GM23248 (cell line): ENCODE data around the gene RAI1. TPM values are rescaled to one million over a fixed set of nuclear protein-coding genes. Genes with fewer than 3 reads are reported as not detected.

ENCODE experiments used
- DNase-seq: peaks from one replicate; pipeline ENCODE4 v3.0.0-alpha.2; 2015
- H2AFZ ChIP-seq: fragments of 200-600 bp; sonication (generic); 2 replicates; pipeline ENCODE4 v1.6.1; 2016; ENCODE audit warnings: antibody characterized with exemption
- H3F3A ChIP-seq: fragments of 200-600 bp; sonication (generic); 2 replicates; pipeline ENCODE4 v1.6.1; 2016; ENCODE audit warnings: mild to moderate bottlenecking, antibody characterized with exemption, mixed run types; ENCODE audit not compliant: insufficient read depth
- H3K27ac ChIP-seq: fragments of 200-600 bp; sonication (generic); 2 replicates; pipeline ENCODE4 v1.5.1; 2016; ENCODE audit warnings: mild to moderate bottlenecking
- H3K27me3 ChIP-seq: fragments of 200-600 bp; sonication (generic); replicated peaks from 2 replicates; pipeline ENCODE4 v1.6.1; 2016; ENCODE audit warnings: mild to moderate bottlenecking; ENCODE audit not compliant: insufficient read depth
- H3K36me3 ChIP-seq: fragments of 200-600 bp; sonication (generic); 2 replicates; pipeline ENCODE4 v1.6.1; 2016; ENCODE audit warnings: low read depth, mild to moderate bottlenecking
- H3K4me1 ChIP-seq: fragments of 200-600 bp; sonication (generic); 2 replicates; pipeline ENCODE4 v1.6.1; 2016; ENCODE audit warnings: mild to moderate bottlenecking; ENCODE audit not compliant: insufficient read depth
- H3K4me2 ChIP-seq: fragments of 200-600 bp; sonication (generic); one replicate; pipeline ENCODE4 v1.6.1; 2016; ENCODE audit warnings: mild to moderate bottlenecking; ENCODE audit not compliant: unreplicated experiment
- H3K4me3 ChIP-seq: fragments of 200-600 bp; sonication (generic); 2 replicates; pipeline ENCODE4 v1.5.1; 2016; ENCODE audit warnings: mild to moderate bottlenecking
- H3K79me2 ChIP-seq: fragments of 200-600 bp; sonication (generic); 2 replicates; pipeline ENCODE4 v1.6.1; 2016; ENCODE audit warnings: mild to moderate bottlenecking; ENCODE audit not compliant: insufficient read depth
- H3K9ac ChIP-seq: fragments of 200-600 bp; sonication (generic); 2 replicates; pipeline ENCODE4 v1.6.1; 2016; ENCODE audit warnings: mild to moderate bottlenecking
- H3K9me2 ChIP-seq: fragments of 200-600 bp; sonication (generic); 2 replicates; pipeline ENCODE4 v1.6.1; 2016; ENCODE audit warnings: mixed run types, mild to moderate bottlenecking, moderate library complexity; ENCODE audit not compliant: insufficient read depth
- H3K9me3 ChIP-seq: fragments of 200-600 bp; sonication (generic); one replicate; pipeline ENCODE4 v1.6.1; 2017; ENCODE audit warnings: low read depth
- H4K20me1 ChIP-seq: fragments of 200-600 bp; sonication (generic); 2 replicates; pipeline ENCODE4 v1.6.0; 2016; ENCODE audit not compliant: insufficient read depth
- EZH2 ChIP-seq: fragments of 200-600 bp; sonication (generic); IDR thresholded peaks from 2 replicates; pipeline ENCODE4 v1.6.1; 2018; ENCODE audit warnings: antibody characterized with exemption, mild to moderate bottlenecking; ENCODE audit not compliant: insufficient read depth, poor library complexity, severe bottlenecking
- EZH2phosphoT487 ChIP-seq: fragments of 200-600 bp; sonication (generic); IDR thresholded peaks from 2 replicates; pipeline ENCODE4 v1.6.1; 2018; ENCODE audit warnings: antibody characterized with exemption, moderate library complexity, mild to moderate bottlenecking, low read depth; ENCODE audit not compliant: insufficient read depth
- WGBS, 2 experiments: methylation state at CpG; one replicate each; pipeline ENCODE4 v1.1.6; 2015 to 2017; ENCODE audit warnings: low lambda C conversion rate in 2 of 2, low coverage in 1 of 2; ENCODE audit errors: missing lambda C conversion rate in 2 of 2; 5-methylcytosine and 5-hydroxymethylcytosine counted together
- in situ Hi-C: fragments of 300-500 bp; cut with MboI; formaldehyde crosslinking; loops from 2 replicates; pipeline ENCODE4 v1.15.0; 2020
- polyA plus RNA-seq: library from polyadenylated mRNA; unstranded; fragments of >200 nt; fragmentation: Nextera tagmentation; extraction: Ambion mirVana; gene quantifications from 2 replicates; pipeline ENCODE4 v1.2.1, GENCODE V29; 2016
- total RNA-seq: library from RNA; depleted of rRNA; stranded (reverse); fragments of >200 nt; shearing (Covaris generic); gene quantifications from 2 replicates; pipeline ENCODE4 v1.2.3, GENCODE V29; 2014

RAI1 gene
- total and polyA plus RNA-seq, 2 experiments from 2014 or later = 5.2 to 9.1 TPM

DNA sequence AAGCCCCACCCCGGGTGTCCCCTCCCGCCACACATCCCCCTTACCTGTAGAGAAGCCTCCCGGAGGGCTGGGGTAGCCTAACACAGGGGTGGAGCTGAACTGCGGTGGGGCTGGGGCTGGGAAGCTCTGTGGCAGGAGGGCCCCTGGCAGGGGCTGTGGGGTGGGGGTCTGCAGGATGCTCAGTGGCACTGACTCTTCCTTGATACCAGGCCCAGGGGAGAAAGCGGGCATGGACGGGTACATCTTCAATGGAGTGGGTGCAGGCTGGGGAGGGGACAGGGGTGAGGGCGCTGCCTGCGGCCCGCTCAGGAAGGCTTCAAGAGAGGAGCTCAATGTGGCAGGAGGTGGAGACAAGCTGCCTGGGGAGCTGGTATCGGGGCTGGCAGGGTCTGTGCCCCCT is 138.8 kb downstream of the RAI1 start:
- H3K27me3 ChIP-seq = no peaks in the 10 kb centered on the region
- WGBS, 2 experiments = 86 to 92% methylated on average over 6 to 10 of the region's 10 CpGs
- no peak overlapping the region for H3K4me2 ChIP-seq
- H3F3A ChIP-seq = no peaks in the 10 kb centered on the region
- in situ Hi-C loops = no loop called here
- DNase-seq = no peak
- peaks cover 21% of the 10 kb centered on the region for H3K79me2 ChIP-seq
- H3K9ac ChIP-seq = no peak overlapping the region
- peaks cover 3% of the 10 kb centered on the region; the same call in 1 of the 2 replicates for H3K36me3 ChIP-seq
- H3K9me2 ChIP-seq = no peaks in the 10 kb centered on the region
- H4K20me1 ChIP-seq = no peaks in the 10 kb centered on the region
- TF ChIP-seq EZH2phosphoT487 = no peak
- no peak overlapping the region for H3K27ac ChIP-seq
- H3K4me1 ChIP-seq = peaks cover 31% of the 10 kb centered on the region
- H2AFZ ChIP-seq = no peak overlapping the region
- no peaks in the 10 kb centered on the region for H3K9me3 ChIP-seq
- H3K4me3 ChIP-seq = no peak overlapping the region

DNA sequence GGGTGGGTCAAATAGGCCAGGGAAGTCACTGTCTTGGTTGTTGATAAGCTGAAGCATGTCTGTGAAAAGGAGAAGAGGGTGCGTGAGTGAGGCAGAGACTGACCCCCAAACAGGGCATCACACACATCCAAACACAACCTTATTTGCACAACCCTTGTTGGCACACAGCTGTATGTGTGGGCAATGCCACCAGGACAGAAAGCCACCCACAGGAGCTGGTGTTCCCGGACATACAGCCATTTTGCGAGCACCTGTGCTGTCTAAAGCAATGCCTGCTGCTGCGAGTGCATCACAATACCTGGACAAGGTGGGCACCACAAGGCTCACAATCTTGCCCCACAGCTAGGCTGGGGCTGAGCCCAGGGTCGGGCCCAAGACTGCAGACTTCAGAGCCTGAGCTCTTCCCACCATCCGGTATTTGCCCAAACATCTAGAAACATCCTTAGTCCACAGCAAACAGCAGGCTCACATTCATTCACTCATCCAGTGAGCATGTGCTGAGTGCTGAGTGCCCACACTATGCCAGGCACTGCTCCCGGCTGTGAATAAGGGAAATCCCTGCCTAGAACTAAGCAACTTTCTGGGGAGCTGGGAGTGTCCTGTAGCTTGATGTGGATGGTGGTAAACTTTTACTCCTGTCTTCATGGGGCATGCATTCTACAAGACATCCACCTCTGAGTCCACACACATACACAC is 139.4 kb downstream of the RAI1 start:
- H3K4me2 ChIP-seq = no peak overlapping the region
- no peak for TF ChIP-seq EZH2
- no peak for TF ChIP-seq EZH2phosphoT487
- WGBS, 2 experiments = 72 to 79% methylated on average over 7 of the region's 7 CpGs
- H3K27ac ChIP-seq = no peak overlapping the region
- H3K9me3 ChIP-seq = no peaks in the 10 kb centered on the region
- no peak overlapping the region for H3K4me3 ChIP-seq
- H3K4me1 ChIP-seq = peaks cover 32% of the 10 kb centered on the region
- peaks cover 23% of the 10 kb centered on the region for H3K79me2 ChIP-seq
- H3K9ac ChIP-seq = no peak overlapping the region
- no peak overlapping the region for H2AFZ ChIP-seq
- H4K20me1 ChIP-seq = no peaks in the 10 kb centered on the region
- no peaks in the 10 kb centered on the region; the same call in 1 of the 2 replicates for H3F3A ChIP-seq
- no peak for DNase-seq
- in situ Hi-C loops = no loop called here
- peaks cover 3% of the 10 kb centered on the region; the same call in 1 of the 2 replicates for H3K36me3 ChIP-seq
- H3K9me2 ChIP-seq = no peaks in the 10 kb centered on the region
- H3K27me3 ChIP-seq = no peaks in the 10 kb centered on the region

DNA sequence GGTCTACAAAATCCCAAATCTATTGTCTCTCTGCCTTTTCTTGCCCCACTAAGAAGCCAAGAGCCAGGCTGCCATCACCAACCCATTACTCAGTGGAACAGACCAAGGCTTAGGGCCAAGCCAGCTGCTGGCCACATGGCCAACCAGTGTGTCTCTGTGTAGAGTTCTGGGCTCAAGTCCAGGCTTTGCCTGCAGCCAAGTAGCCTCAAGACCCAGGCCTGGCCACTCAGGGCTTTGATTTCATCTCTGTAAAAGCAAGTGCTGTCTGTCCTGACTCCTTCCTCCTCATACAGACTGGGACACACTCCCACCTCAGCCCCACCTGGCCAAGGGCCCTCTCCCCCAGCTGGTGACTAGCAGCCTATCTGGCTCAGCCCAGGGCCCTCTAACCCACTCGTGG is 140.9 kb downstream of the RAI1 start:
- peak; percentile 84 for DNase-seq
- in situ Hi-C loops = no loop called here
- Histone ChIP-seq H2AFZ (no peak overlapping the region), H3F3A (no peaks in the 10 kb centered on the region; the same call in 1 of the 2 replicates), H3K4me3 (no peak overlapping the region), H4K20me1 (no peaks in the 10 kb centered on the region), H3K79me2 (peaks cover 27% of the 10 kb centered on the region), H3K9me2 (no peaks in the 10 kb centered on the region), H3K4me2 (no peak overlapping the region), H3K36me3 (peaks cover 3% of the 10 kb centered on the region; the same call in 1 of the 2 replicates), H3K9me3 (no peaks in the 10 kb centered on the region), H3K27ac (no peak overlapping the region), H3K27me3 (no peaks in the 10 kb centered on the region), H3K9ac (no peak overlapping the region), H3K4me1 (peaks cover 35% of the 10 kb centered on the region)
- WGBS, 2 experiments = 15 to 23% methylated on average over 1 of the region's 1 CpG
- TF ChIP-seq EZH2 = no peak
- no peak for TF ChIP-seq EZH2phosphoT487

DNA sequence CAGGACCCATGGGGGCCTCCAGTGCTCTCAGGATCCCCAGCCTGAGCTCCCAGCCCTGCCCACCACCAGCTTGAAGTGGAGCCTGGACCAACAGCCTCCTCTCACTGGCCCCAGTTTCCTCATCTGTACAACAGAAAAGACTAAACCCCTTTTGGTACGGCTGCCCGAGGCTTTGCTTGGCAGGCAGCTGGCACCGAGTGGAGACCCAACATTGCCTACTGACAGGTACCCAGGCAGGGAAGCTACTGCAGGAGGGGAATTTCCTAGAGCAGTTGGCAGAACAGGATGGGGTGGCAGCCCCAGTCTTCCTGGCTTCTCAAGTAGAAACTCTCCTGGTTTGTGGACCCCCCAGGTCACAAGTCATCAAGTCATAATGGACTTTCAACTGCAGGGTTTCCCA is 141.4 kb downstream of the RAI1 start:
- H3K27ac ChIP-seq = no peak overlapping the region

More for the DNA sequence above, 141.4 kb downstream of the RAI1 start:
- Histone ChIP-seq H2AFZ (no peak overlapping the region), H3K9me2 (no peaks in the 10 kb centered on the region), H4K20me1 (no peaks in the 10 kb centered on the region), H3K4me1 (peaks cover 35% of the 10 kb centered on the region), H3K27me3 (no peaks in the 10 kb centered on the region), H3K79me2 (peaks cover 27% of the 10 kb centered on the region), H3F3A (no peaks in the 10 kb centered on the region; the same call in 1 of the 2 replicates), H3K9me3 (no peaks in the 10 kb centered on the region), H3K9ac (no peak overlapping the region), H3K4me2 (peak overlapping the region; percentile 47), H3K4me3 (no peak overlapping the region), H3K36me3 (peaks cover 3% of the 10 kb centered on the region; the same call in 1 of the 2 replicates)
- 45 to 51% methylated on average over 3 of the region's 3 CpGs for WGBS, 2 experiments
- in situ Hi-C loops = no loop called here
- no peak for TF ChIP-seq EZH2
- no peak for TF ChIP-seq EZH2phosphoT487
- DNase-seq = no peak
